HS-5 (cell line): Measurements from ENCODE around the gene RTP3.
"Not testable (repeated sequence)": the region's sequence is repeated elsewhere in the genome, so short reads cannot be mapped to it uniquely, and the experiment has no call there.

ENCODE experiments used
- DNase-seq: peaks from one replicate; pipeline ENCODE4 v3.0.0-alpha.2; 2012; ENCODE audit warnings: low read depth

The RTP3 gene

GRCh38 chr3:46519952-46520351 is 22.2 kb downstream of the RTP3 start:
- no peak for DNase-seq

- DNase-seq, result no peak
Observed at GRCh38 chr3:46520531-46520930, 22.8 kb downstream of the RTP3 start.

GRCh38 chr3:46521096-46521495 is 23.3 kb downstream of the RTP3 start:
- no peak for DNase-seq

DNA sequence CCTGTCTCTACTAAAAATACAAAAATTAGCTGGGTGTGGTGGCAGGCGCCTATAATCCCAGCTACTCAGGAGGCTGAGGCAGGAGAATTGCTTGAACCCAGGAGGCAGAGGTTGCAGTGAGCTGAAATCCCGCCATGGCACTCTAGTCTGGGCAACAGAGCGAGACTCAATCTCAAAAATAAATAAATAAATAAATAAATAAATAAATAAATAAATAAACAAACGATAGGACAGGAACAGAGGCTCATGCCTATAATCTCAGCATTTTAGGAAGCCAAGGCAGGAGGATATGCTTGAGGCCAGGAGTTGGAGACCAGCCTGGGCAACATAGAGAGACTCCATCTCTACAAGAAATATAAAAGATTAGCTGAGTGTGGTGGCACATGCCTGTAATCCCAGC is 24.4 kb downstream of the RTP3 start:
- DNase-seq, result not testable (repeated sequence)

DNA sequence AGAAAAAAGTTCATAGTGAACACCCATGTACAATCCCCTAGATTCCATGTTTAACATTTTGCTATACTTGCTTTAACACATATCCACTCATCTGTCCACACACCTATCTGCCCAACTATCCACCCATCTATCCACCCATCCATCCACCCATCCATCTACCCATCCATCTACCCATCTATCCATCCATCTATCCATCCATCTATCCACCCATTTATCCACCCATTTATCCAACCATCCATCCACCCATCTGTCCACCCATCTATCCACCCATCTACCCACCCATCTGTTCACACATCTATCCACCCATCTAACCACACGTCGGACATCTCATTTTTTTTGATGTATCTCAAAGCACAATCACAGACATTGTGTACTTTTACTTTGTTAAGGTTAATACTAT is 25.8 kb downstream of the RTP3 start:
- DNase-seq, result no peak

DNA sequence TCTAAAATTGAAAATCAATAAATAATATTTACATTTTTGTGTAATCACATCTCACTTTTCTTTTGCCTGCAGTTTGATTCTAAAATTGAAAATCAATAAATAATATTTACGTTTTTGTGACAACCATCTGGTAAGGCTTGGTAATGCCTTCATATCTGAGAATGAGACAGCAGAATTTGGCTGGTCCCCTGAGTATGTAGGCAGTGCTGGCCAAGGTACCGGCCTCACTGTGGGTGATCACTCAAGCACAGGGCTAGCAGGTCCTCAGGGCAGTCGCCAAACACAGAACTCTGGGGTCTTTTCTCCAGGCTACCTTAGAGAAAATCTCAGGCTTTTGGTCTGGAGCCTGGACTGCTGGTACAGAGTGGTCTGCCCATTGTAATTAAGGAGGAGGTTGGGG is 26.2 kb downstream of the RTP3 start:
- no peak for DNase-seq

DNA sequence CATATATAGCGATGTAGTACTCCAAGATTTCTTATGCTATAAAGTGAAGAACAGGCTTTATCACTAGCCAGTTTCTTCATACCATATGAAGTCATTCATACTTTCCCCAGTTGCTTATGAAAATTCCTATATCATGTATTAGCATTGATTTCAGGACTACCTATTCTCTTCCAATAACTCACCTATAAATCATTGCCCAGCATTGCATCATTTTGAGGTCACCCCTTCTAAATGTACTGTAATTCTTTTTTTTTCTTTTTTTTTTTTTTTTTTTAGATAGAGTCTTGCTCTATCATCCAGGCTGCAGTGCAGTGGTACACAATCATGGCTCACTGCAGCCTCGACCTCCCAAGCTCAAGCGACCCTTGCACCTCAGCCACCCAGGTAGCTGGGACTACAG is 27.1 kb downstream of the RTP3 start:
- DNase-seq, result no peak

- DNase-seq, result no peak
Observed at GRCh38 chr3:46527239-46527638, 29.5 kb downstream of the RTP3 start.

GRCh38 chr3:46533091-46533490 is 35.3 kb downstream of the RTP3 start:
- DNase-seq, result no peak

- DNase-seq, result no peak
Observed at GRCh38 chr3:46535746-46536145, 38.0 kb downstream of the RTP3 start.

- no peak for DNase-seq
Observed at GRCh38 chr3:46536758-46537157, 39.0 kb downstream of the RTP3 start.

DNA sequence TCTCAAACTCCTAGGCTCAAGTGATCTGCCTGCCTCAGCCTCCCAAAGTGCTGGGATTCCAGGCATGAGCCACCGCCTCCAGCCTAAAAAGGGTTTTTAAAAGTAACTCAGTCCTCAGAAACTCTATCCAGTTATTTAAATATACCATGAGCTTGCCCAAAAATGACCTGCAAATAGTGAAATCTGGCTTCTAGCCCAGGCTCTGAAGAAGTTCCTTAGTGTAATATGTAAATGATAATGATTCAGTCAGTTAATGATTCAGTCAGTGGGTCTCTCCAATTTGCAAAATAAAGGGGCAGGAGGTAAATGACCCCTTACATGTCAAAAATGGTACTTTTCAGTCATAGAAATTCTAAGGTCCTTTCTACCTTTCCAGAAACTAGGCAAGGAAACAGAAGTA is 39.5 kb downstream of the RTP3 start:
- DNase-seq, result no peak

- no peak for DNase-seq
Observed at GRCh38 chr3:46537779-46538178, 40.0 kb downstream of the RTP3 start.

DNA sequence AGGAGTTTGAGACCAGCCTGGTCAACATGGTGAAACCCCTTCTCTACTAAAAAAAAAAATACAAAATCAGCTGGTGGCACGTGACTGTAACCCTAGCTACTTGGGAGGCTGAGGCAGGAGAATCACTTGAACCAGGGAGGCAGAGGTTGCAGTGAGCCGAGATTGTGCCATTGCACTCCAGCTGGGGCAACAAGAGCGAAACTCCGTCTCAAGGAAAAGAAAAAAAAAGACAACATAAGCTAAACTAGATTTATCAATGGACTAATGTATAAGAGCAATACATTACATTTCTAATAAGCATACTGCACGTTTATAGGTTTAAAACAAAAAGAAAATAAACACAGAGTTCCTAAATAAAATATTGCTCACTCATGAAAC is 40.6 kb downstream of the RTP3 start:
- not testable (repeated sequence) for DNase-seq

DNA sequence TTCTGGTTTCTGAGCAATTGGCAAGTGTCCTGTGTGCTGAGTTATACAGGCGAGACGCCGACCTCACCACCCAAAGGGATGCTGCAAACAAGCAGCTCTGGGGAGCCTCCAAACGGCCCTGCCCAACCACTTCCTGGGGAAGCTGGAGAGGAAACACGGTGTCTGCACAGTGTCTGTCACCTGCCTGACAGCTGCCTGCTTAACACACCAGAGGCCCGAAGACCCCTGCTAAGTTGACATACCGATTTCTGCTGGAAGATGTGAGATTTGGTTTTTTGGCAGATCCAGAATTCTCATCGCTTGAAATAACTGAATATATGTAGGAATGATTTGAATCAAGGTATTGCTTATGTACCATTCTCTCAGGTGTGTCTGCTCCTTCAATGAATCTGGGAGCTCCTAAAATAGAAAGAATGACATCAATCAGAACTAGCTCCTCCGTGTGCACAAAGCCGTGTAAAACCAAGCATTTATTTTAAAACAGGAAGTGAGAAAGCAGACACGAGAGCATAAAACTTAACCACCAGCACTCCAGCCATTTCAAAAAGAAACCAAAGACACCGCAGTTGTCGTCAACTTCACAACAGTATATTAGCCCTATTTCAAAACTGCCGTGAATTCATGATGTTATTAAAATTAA is 41.1 kb downstream of the RTP3 start:
- peak; percentile 43 for DNase-seq

GRCh38 chr3:46539443-46540005 is 41.7 kb downstream of the RTP3 start:
- DNase-seq, result no peak

DNA sequence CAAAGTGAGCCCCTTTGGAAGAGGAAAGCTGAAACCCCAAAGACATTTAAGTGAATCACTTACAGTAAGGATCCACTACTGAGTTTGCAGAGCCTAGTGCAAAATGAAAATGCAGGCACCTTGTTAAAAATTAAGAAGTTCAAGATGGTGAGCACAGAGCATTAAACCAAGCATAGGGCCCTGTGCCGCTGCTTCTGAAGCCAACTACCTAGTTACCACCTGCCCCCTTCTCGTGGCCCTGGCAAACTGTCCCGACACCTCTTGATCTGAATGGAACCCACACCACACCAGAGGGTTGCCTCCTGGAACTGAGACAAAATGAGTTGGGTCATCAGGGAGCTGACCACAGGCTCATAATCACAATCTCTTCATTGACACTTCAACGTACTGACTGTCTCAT is 42.8 kb downstream of the RTP3 start:
- no peak for DNase-seq

DNA sequence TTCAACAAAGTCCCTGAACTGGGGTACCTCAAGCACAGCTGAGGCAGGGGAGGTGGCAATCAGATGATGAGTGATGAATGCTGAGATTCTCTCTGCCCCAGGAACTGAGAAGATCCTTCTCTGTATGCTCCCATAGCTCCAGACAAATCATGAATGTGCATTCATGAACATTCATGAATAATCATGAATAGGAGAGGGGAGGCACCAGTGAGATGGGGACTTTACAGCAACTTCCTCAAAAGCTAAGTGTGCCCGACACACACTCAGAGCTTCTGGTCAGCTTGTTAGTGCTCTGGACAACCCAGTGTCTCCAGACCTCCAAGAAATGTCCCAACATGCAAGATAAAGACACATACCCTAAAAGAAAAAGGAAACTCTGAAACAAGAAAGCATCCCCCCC is 44.1 kb downstream of the RTP3 start:
- no peak for DNase-seq

GRCh38 chr3:46542344-46542743 is 44.6 kb downstream of the RTP3 start:
- no peak for DNase-seq

- DNase-seq, result no peak
Observed at GRCh38 chr3:46542801-46543201, 45.0 kb downstream of the RTP3 start.

- no peak for DNase-seq
Observed at GRCh38 chr3:46544771-46545503, 47.2 kb downstream of the RTP3 start.

- no peak for DNase-seq
Observed at GRCh38 chr3:46545818-46546630, 48.2 kb downstream of the RTP3 start.

GRCh38 chr3:46546896-46547440 is 49.2 kb downstream of the RTP3 start:
- no peak for DNase-seq
